HEK293 (cell line): ENCODE data around the gene MRFAP1.

Experiments
- CTCF ChIA-PET: fragments of 350-600 bp; formaldehyde crosslinking; extraction: SDS; loops from one replicate; lab custom pipeline; 2021; ENCODE audit warnings: antibody characterized with exemption; lab: Yijun Ruan, JAX
- POLR2A ChIA-PET: fragments of 300-600 bp; formaldehyde crosslinking; extraction: SDS; loops from one replicate; lab custom pipeline; 2020; ENCODE audit warnings: antibody characterized with exemption, inconsistent platforms; lab: Yijun Ruan, JAX
- H3K27ac ChIP-seq: fragments of 200-500 bp; sonication (Bioruptor generic); 2 replicates; pipeline ENCODE4 v1.5.1; 2014; ENCODE audit warnings: low read depth, low read length, control low read depth, inconsistent platforms; ENCODE audit errors: extremely low read depth
- H3K36me3 ChIP-seq, 2 experiments: fragments of 200-500 bp in 1 of 2; sonication (Bioruptor generic) in 1 of 2; 1 replicate in 1 of 2; 2 replicates in 1 of 2; pipeline ENCODE4 v1.5.1; 2014 to 2017; ENCODE audit warnings: inconsistent platforms in 2 of 2, low read length in 2 of 2; ENCODE audit not compliant: control insufficient read depth in 2 of 2, insufficient read depth in 1 of 2
- H3K4me1 ChIP-seq: fragments of 200-500 bp; sonication (Bioruptor generic); 2 replicates; pipeline ENCODE4 v1.5.1; 2014; ENCODE audit warnings: mild to moderate bottlenecking, low read length, inconsistent platforms; ENCODE audit not compliant: control insufficient read depth, insufficient read depth
- H3K4me3 ChIP-seq: 2 replicates; pipeline ENCODE4 v1.5.1; 2011; ENCODE audit warnings: low read depth, mild to moderate bottlenecking, control low read depth, low read length, moderate library complexity
- H3K9me3 ChIP-seq: fragments of 200-500 bp; sonication (Bioruptor generic); 2 replicates; pipeline ENCODE4 v1.5.1; 2014; ENCODE audit warnings: low read depth, low read length, inconsistent platforms; ENCODE audit not compliant: control insufficient read depth, insufficient read depth
- BCL6B ChIP-seq: fragments of 450-650 bp; formaldehyde crosslinking; IDR thresholded peaks from 2 replicates; pipeline ENCODE4 v1.5.1; 2017; ENCODE audit warnings: missing biosample characterization, missing genetic modification characterization
- GLIS2 ChIP-seq: fragments of 450-650 bp; formaldehyde crosslinking; IDR thresholded peaks from 2 replicates; pipeline ENCODE4 v1.5.1; 2016; ENCODE audit warnings: missing biosample characterization, missing genetic modification characterization
- HIC1 ChIP-seq: fragments of 450-650 bp; formaldehyde crosslinking; IDR thresholded peaks from 2 replicates; pipeline ENCODE4 v1.5.1; 2016; ENCODE audit warnings: missing biosample characterization, missing genetic modification characterization
- HOXD13 ChIP-seq: sonication (generic); formaldehyde crosslinking; IDR thresholded peaks from 2 replicates; pipeline ENCODE4 v1.8.0; 2022; ENCODE audit warnings: missing genetic modification reagents, borderline replicate concordance
- KLF1 ChIP-seq: fragments of 450-650 bp; formaldehyde crosslinking; IDR thresholded peaks from 2 replicates; pipeline ENCODE4 v1.5.1; 2016; ENCODE audit warnings: missing biosample characterization, missing genetic modification characterization
- PBX3 ChIP-seq: sonication (generic); formaldehyde crosslinking; IDR thresholded peaks from 2 replicates; pipeline ENCODE4 v1.8.1; 2022; ENCODE audit warnings: mild to moderate bottlenecking, moderate library complexity, missing genetic modification reagents
- PRDM6 ChIP-seq: fragments of 450-650 bp; formaldehyde crosslinking; IDR thresholded peaks from 2 replicates; pipeline ENCODE4 v1.5.1; 2017; ENCODE audit warnings: missing biosample characterization, missing genetic modification characterization
- SALL2 ChIP-seq: fragments of 450-650 bp; formaldehyde crosslinking; IDR thresholded peaks from 2 replicates; pipeline ENCODE4 v1.5.0; 2017; ENCODE audit warnings: missing biosample characterization, mild to moderate bottlenecking, missing genetic modification characterization, borderline replicate concordance
- TSHZ1 ChIP-seq: fragments of 450-650 bp; formaldehyde crosslinking; IDR thresholded peaks from 2 replicates; pipeline ENCODE4 v1.5.1; 2016; ENCODE audit warnings: missing biosample characterization, missing genetic modification characterization, borderline replicate concordance
- ZBTB8A ChIP-seq: fragments of 450-650 bp; formaldehyde crosslinking; IDR thresholded peaks from 2 replicates; pipeline ENCODE4 v1.5.1; 2016; ENCODE audit warnings: missing biosample characterization, missing genetic modification characterization
- ZEB2 ChIP-seq: fragments of 450-650 bp; formaldehyde crosslinking; IDR thresholded peaks from 2 replicates; pipeline ENCODE4 v1.5.1; 2016; ENCODE audit warnings: missing biosample characterization, missing genetic modification characterization
- ZFHX2 ChIP-seq: fragments of 450-650 bp; formaldehyde crosslinking; conservative IDR thresholded peaks from 2 replicates; pipeline ENCODE4 v1.5.1; 2016; ENCODE audit warnings: missing biosample characterization, missing genetic modification characterization
- ZFP3 ChIP-seq: fragments of 450-650 bp; formaldehyde crosslinking; IDR thresholded peaks from 2 replicates; pipeline ENCODE4 v1.5.1; 2016; ENCODE audit warnings: low read depth, missing biosample characterization, missing genetic modification characterization
- ZIC2 ChIP-seq: fragments of 450-650 bp; formaldehyde crosslinking; IDR thresholded peaks from 2 replicates; pipeline ENCODE4 v1.5.1; 2016; ENCODE audit warnings: missing biosample characterization, missing genetic modification characterization
- ZNF114 ChIP-seq: fragments of 450-650 bp; formaldehyde crosslinking; IDR thresholded peaks from 2 replicates; pipeline ENCODE4 v1.5.0; 2017; ENCODE audit warnings: missing biosample characterization, missing genetic modification characterization
- ZNF19 ChIP-seq: fragments of 450-650 bp; formaldehyde crosslinking; IDR thresholded peaks from 2 replicates; pipeline ENCODE4; 2016; ENCODE audit warnings: missing biosample characterization, missing genetic modification characterization, low read depth
- ZNF202 ChIP-seq: fragments of 450-650 bp; formaldehyde crosslinking; IDR thresholded peaks from 2 replicates; pipeline ENCODE4 v1.5.1; 2016; ENCODE audit warnings: missing biosample characterization, missing genetic modification characterization, borderline replicate concordance
- ZNF211 ChIP-seq: fragments of 450-650 bp; formaldehyde crosslinking; IDR thresholded peaks from 2 replicates; pipeline ENCODE4 v1.5.1; 2016; ENCODE audit warnings: low read depth, missing biosample characterization, missing genetic modification characterization
- ZNF324 ChIP-seq: fragments of 450-650 bp; formaldehyde crosslinking; IDR thresholded peaks from 2 replicates; pipeline ENCODE4 v1.5.1; 2016; ENCODE audit warnings: missing biosample characterization, missing genetic modification characterization
- ZNF350 ChIP-seq: fragments of 450-650 bp; formaldehyde crosslinking; IDR thresholded peaks from 2 replicates; pipeline ENCODE4 v1.5.0; 2017; ENCODE audit warnings: missing biosample characterization, mild to moderate bottlenecking, missing genetic modification characterization
- ZNF37A ChIP-seq: fragments of 450-650 bp; IDR thresholded peaks from 2 replicates; pipeline ENCODE4 v1.5.1; 2018; ENCODE audit warnings: missing biosample characterization, missing genetic modification characterization
- ZNF423 ChIP-seq: fragments of 450-650 bp; formaldehyde crosslinking; IDR thresholded peaks from 2 replicates; pipeline ENCODE4 v1.5.1; 2016; ENCODE audit warnings: missing biosample characterization, missing genetic modification characterization
- ZNF830 ChIP-seq: fragments of 450-650 bp; IDR thresholded peaks from 2 replicates; pipeline ENCODE4 v1.5.0; 2018; ENCODE audit warnings: missing biosample characterization, missing genetic modification characterization, low read depth, mild to moderate bottlenecking, moderate library complexity
- ZNF843 ChIP-seq: fragments of 450-650 bp; formaldehyde crosslinking; IDR thresholded peaks from 2 replicates; pipeline ENCODE4 v1.5.1; 2016; ENCODE audit warnings: missing biosample characterization, missing genetic modification characterization
- ZSCAN4 ChIP-seq: fragments of 450-650 bp; formaldehyde crosslinking; IDR thresholded peaks from 2 replicates; pipeline ENCODE4 v1.5.1; 2017; ENCODE audit warnings: missing biosample characterization, missing genetic modification characterization
- ZXDB ChIP-seq: fragments of 450-650 bp; formaldehyde crosslinking; IDR thresholded peaks from 2 replicates; pipeline ENCODE4 v1.5.1; 2016; ENCODE audit warnings: missing biosample characterization, missing genetic modification characterization

The MRFAP1 gene

GRCh38 chr4:6647169-6647568 lies 6.7 kb downstream of the MRFAP1 start:
- TF ChIP-seq ZEB2 (tag by site-specific recombination) (no peak), ZFP3 (tag by site-specific recombination) (no peak), ZBTB8A (tag by site-specific recombination) (no peak), HIC1 (tag by site-specific recombination) (no peak), ZSCAN4 (no peak), ZNF114 (no peak), PRDM6 (tag by site-specific recombination) (no peak), ZNF830 (tag by site-specific recombination) (no peak), ZNF37A (no peak), KLF1 (tag by site-specific recombination) (no peak), GLIS2 (no peak), ZIC2 (tag by site-specific recombination) (no peak), ZXDB (no peak), HOXD13 (no peak), SALL2 (tag by site-specific recombination) (no peak), ZNF423 (tag by site-specific recombination) (no peak), ZNF19 (tag by site-specific recombination) (no peak), ZNF843 (tag by site-specific recombination) (no peak), ZNF324 (tag by site-specific recombination) (no peak)
- TF ChIP-seq, all 188 proteins: peak for 0
- no peaks in the 10 kb centered on the region for H3K9me3 ChIP-seq
- ChIA-PET POLR2A (no interaction called here), CTCF (interaction anchor here (0.7 kb wide), 1 partner anchor 100 kb away, joined by 5 read pairs; no protein-coding TSS in a partner anchor)
- peaks cover 0 to 16% of the 10 kb centered on the region in 2 experiments; a peak in 1 of 3 replicates for H3K36me3 ChIP-seq
- no peak overlapping the region for H3K27ac ChIP-seq
- H3K4me1 ChIP-seq: no peaks in the 10 kb centered on the region
- no peak overlapping the region for H3K4me3 ChIP-seq

- H3K9me3 ChIP-seq: no peaks in the 10 kb centered on the region
- H3K36me3 ChIP-seq: peaks cover 0 to 11% of the 10 kb centered on the region in 2 experiments; a peak in 1 of 3 replicates
- POLR2A ChIA-PET: no interaction called here
- no peaks in the 10 kb centered on the region for H3K4me1 ChIP-seq
- CTCF ChIA-PET: no interaction called here
- no peak overlapping the region for H3K4me3 ChIP-seq
- no peak overlapping the region for H3K27ac ChIP-seq
- TF ChIP-seq ZFHX2 (tag by site-specific recombination): no peak
- TF ChIP-seq ZNF211 (tag by site-specific recombination): no peak
- no peak for TF ChIP-seq ZNF202 (tag by site-specific recombination)
- TF ChIP-seq ZNF37A: no peak
- no peak for TF ChIP-seq PBX3 (CRISPR knock-in tag)
- TF ChIP-seq BCL6B: no peak
- TF ChIP-seq TSHZ1 (tag by site-specific recombination): no peak
- TF ChIP-seq ZNF350 (tag by site-specific recombination): no peak
Observed at GRCh38 chr4:6647582-6648230, 7.2 kb downstream of the MRFAP1 start.
